Measurements from ENCODE around the gene SRL.
A peak's percentile ranks its signal among the peaks of the same experiment; 100 is the strongest.

SRL gene

GRCh38 chr16:4152267-4152666 lies 89.6 kb downstream of the SRL start:
- in situ Hi-C loops (cut with MboI; ENCODE audit: low sequenced_read_pairs, unreplicated experiment): no loop called here
- TF ChIP-seq CTCF (IDR thresholded peaks at IDR 0.05; ENCODE audit: borderline replicate concordance, control extremely low read depth, extremely low read depth, insufficient read depth, missing control alignments): no peak
- DNase-seq (ENCODE audit: low spot score): no peak

- DNase-seq (ENCODE audit: low spot score): no peak
- in situ Hi-C loops (cut with MboI; ENCODE audit: low sequenced_read_pairs, unreplicated experiment): no loop called here
- TF ChIP-seq CTCF (IDR thresholded peaks at IDR 0.05; ENCODE audit: borderline replicate concordance, control extremely low read depth, extremely low read depth, insufficient read depth, missing control alignments): no peak
Measured at GRCh38 chr16:4147236-4147635, 94.6 kb downstream of the SRL start.

- in situ Hi-C loops (cut with MboI; ENCODE audit: low sequenced_read_pairs, unreplicated experiment): no loop called here
- no peak for TF ChIP-seq CTCF (IDR thresholded peaks at IDR 0.05; ENCODE audit: borderline replicate concordance, control extremely low read depth, extremely low read depth, insufficient read depth, missing control alignments)
- DNase-seq (ENCODE audit: low spot score): peak; percentile 54
Measured at GRCh38 chr16:4142268-4142667, 99.6 kb downstream of the SRL start.

- no peak for DNase-seq (ENCODE audit: low spot score)
- in situ Hi-C loops (cut with MboI; ENCODE audit: low sequenced_read_pairs, unreplicated experiment): no loop called here
- TF ChIP-seq CTCF (IDR thresholded peaks at IDR 0.05; ENCODE audit: borderline replicate concordance, control extremely low read depth, extremely low read depth, insufficient read depth, missing control alignments): no peak
Measured at GRCh38 chr16:4141604-4142003, 100.3 kb downstream of the SRL start.

- in situ Hi-C loops (cut with MboI; ENCODE audit: low sequenced_read_pairs, unreplicated experiment): no loop called here
- DNase-seq (ENCODE audit: low spot score): no peak
- no peak for TF ChIP-seq CTCF (IDR thresholded peaks at IDR 0.05; ENCODE audit: borderline replicate concordance, control extremely low read depth, extremely low read depth, insufficient read depth, missing control alignments)
Measured at GRCh38 chr16:4140652-4141051, 101.2 kb downstream of the SRL start.

GRCh38 chr16:4139968-4140367 lies 101.9 kb downstream of the SRL start:
- no peak for DNase-seq (ENCODE audit: low spot score)
- in situ Hi-C loops (cut with MboI; ENCODE audit: low sequenced_read_pairs, unreplicated experiment): no loop called here
- TF ChIP-seq CTCF (IDR thresholded peaks at IDR 0.05; ENCODE audit: borderline replicate concordance, control extremely low read depth, extremely low read depth, insufficient read depth, missing control alignments): no peak
